Keratinocyte (primary cell): Measurements from ENCODE around the gene ZMIZ1. TPM values are rescaled to one million over a fixed set of nuclear protein-coding genes. Genes with fewer than 3 reads are reported as not detected.

Experiments used
- DNase-seq: peaks from one replicate; pipeline ENCODE4 v3.0.0-alpha.2; 2011; ENCODE audit warnings: low read depth, missing footprints, low spot score
- FAIRE-seq: peaks from 2 replicates; lab custom pipeline; 2011; peaks lifted over from hg19 to GRCh38; lab: Jason Lieb, UNC
- H2AFZ ChIP-seq: 2 replicates; pipeline ENCODE4 v1.6.0; 2012; ENCODE audit warnings: low read length, control low read depth, inconsistent platforms; ENCODE audit not compliant: control insufficient read depth
- H3K27ac ChIP-seq: 2 replicates; pipeline ENCODE4 v1.5.1; 2011; ENCODE audit warnings: low read length; ENCODE audit not compliant: control insufficient read depth, insufficient read depth
- H3K27me3 ChIP-seq: 3 replicates; pipeline ENCODE4 v1.6.0; 2011; ENCODE audit warnings: low read length; ENCODE audit not compliant: control insufficient read depth, insufficient read depth; ENCODE audit errors: extremely low read depth
- H3K36me3 ChIP-seq, 2 experiments: 2 replicates in 1 of 2; 3 replicates in 1 of 2; pipeline ENCODE4 v1.5.1; 2011; ENCODE audit warnings: low read length in 2 of 2, mild to moderate bottlenecking in 1 of 2; ENCODE audit not compliant: control insufficient read depth in 2 of 2, insufficient read depth in 2 of 2; ENCODE audit errors: extremely low read depth in 1 of 2
- H3K4me1 ChIP-seq: 3 replicates; pipeline ENCODE4 v1.5.1; 2011; ENCODE audit warnings: low read length; ENCODE audit not compliant: control insufficient read depth, insufficient read depth; ENCODE audit errors: extremely low read depth
- H3K4me2 ChIP-seq: 3 replicates; pipeline ENCODE4 v1.6.0; 2011; ENCODE audit warnings: low read depth, low read length; ENCODE audit not compliant: control insufficient read depth, insufficient read depth; ENCODE audit errors: extremely low read depth
- H3K4me3 ChIP-seq, 3 experiments: fragments of 200-600 bp in 1 of 3; sonication (generic) in 1 of 3; 2 replicates in 2 of 3; 3 replicates in 1 of 3; pipeline ENCODE4 v1.5.1; 2011 to 2016; ENCODE audit warnings: low read length in 3 of 3, mild to moderate bottlenecking in 3 of 3, control low read depth in 2 of 3, inconsistent platforms in 1 of 3, low read depth in 1 of 3, mixed read lengths in 1 of 3, mixed run types in 1 of 3, moderate library complexity in 1 of 3; ENCODE audit not compliant: control insufficient read depth in 2 of 3, insufficient read depth in 2 of 3; ENCODE audit errors: extremely low read depth in 1 of 3
- H3K79me2 ChIP-seq: 2 replicates; pipeline ENCODE4 v1.6.0; 2012; ENCODE audit warnings: low read length; ENCODE audit not compliant: control insufficient read depth, insufficient read depth
- H3K9ac ChIP-seq: 3 replicates; pipeline ENCODE4 v1.6.0; 2011; ENCODE audit warnings: low read length; ENCODE audit not compliant: control insufficient read depth, insufficient read depth; ENCODE audit errors: extremely low read depth
- H3K9me1 ChIP-seq: 3 replicates; pipeline ENCODE4 v1.6.0; 2011; ENCODE audit warnings: low read length; ENCODE audit not compliant: control insufficient read depth, insufficient read depth; ENCODE audit errors: extremely low read depth
- H3K9me3 ChIP-seq: 2 replicates; pipeline ENCODE4 v1.5.1; 2012; ENCODE audit warnings: low read depth, low read length; ENCODE audit not compliant: control insufficient read depth
- H4K20me1 ChIP-seq: 3 replicates; pipeline ENCODE4 v1.6.0; 2011; ENCODE audit warnings: low read length; ENCODE audit not compliant: control insufficient read depth, insufficient read depth; ENCODE audit errors: extremely low read depth
- CTCF ChIP-seq, 3 experiments: IDR thresholded peaks in 1 of 3; conservative IDR thresholded peaks in 1 of 3; optimal IDR thresholded peaks in 1 of 3; 2 replicates in 2 of 3; 3 replicates in 1 of 3; pipeline versions ENCODE3 to v1.5.1; 2011; ENCODE audit warnings: low read length in 3 of 3, mild to moderate bottlenecking in 3 of 3, moderate library complexity in 2 of 3, control low read depth in 1 of 3, inconsistent platforms in 1 of 3; ENCODE audit not compliant: insufficient read depth in 2 of 3; ENCODE audit errors: extremely low read depth in 1 of 3
- EZH2 ChIP-seq: IDR thresholded peaks from one replicate; pipeline ENCODE4 v1.6.1; 2012; ENCODE audit warnings: inconsistent platforms, mild to moderate bottlenecking, low read length, moderate library complexity
- dilution Hi-C: fragments of 300-500 bp; cut with MboI; formaldehyde crosslinking; loops from one replicate; pipeline ENCODE4 v1.7.0; 2020; ENCODE audit warnings: low sequenced_read_pairs; ENCODE audit not compliant: extremely low pct_ligation_motif_present
- polyA plus RNA-seq, 5 experiments: library from polyadenylated mRNA; depleted of rRNA in 3 of 5; stranded (reverse) in 3 of 5; stranded (forward) in 1 of 5; unstranded in 1 of 5; fragments of >200 nt; gene quantifications; 1 replicate in 1 of 5; 2 replicates in 3 of 5; 3 replicates in 1 of 5; pipeline versions ENCODE4 v1.2.1 to v1.2.3, GENCODE V29; 2011 to 2012; ENCODE audit warnings: missing spikeins in 2 of 5, low read depth in 1 of 5, low replicate concordance in 1 of 5

ZMIZ1 gene
- polyA plus RNA-seq, 1 donor (not counting 4 experiments of a cell fraction or from before 2014, with no cell fraction given): 1.8 TPM

DNA sequence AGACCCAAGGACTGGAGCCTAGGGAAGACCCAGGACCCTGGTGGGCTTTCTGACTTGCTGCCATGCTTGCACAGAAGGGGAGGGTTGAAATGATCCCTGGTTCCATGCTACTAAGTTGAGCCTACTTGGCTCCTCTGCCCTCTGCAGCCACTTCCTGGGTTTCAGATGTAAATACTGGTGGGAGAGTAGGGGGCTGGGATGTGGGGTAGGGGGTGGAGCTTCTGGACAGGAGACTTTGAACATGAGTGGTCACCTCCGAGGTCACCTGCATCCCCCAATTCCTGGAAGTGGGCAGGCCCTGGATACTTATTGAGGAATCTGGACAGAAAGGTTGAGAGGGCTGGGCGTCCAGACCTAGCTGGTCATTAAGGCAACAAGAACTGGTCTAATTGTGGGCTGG is 2.9 kb upstream of the ZMIZ1 start:
- Histone ChIP-seq H3K9ac (no peak overlapping the region), H3K4me2 (no peak overlapping the region), H3K27ac (no peak overlapping the region), H3K4me1 (peaks cover 7% of the 10 kb centered on the region), H3K9me1 (no peaks in the 10 kb centered on the region), H3K27me3 (no peaks in the 10 kb centered on the region), H3K36me3 (no peaks in the 10 kb centered on the region), H3K9me3 (no peaks in the 10 kb centered on the region), H3K79me2 (peaks cover 5% of the 10 kb centered on the region), H4K20me1 (no peaks in the 10 kb centered on the region), H3K4me3 (no peak overlapping the region), H2AFZ (no peak overlapping the region)
- no peak for TF ChIP-seq CTCF (optimal IDR thresholded peaks at IDR 0.05 in 1 of 3, IDR thresholded peaks at IDR 0.05 in 1 of 3, conservative IDR thresholded peaks at IDR 0.05 in 1 of 3; ENCODE audit: extremely low read depth in 1 of 3, insufficient read depth in 2 of 3, low read length in 3 of 3)
- TF ChIP-seq EZH2: no peak
- DNase-seq (no peak), FAIRE-seq (no peak)
- dilution Hi-C loops: no loop called here

DNA sequence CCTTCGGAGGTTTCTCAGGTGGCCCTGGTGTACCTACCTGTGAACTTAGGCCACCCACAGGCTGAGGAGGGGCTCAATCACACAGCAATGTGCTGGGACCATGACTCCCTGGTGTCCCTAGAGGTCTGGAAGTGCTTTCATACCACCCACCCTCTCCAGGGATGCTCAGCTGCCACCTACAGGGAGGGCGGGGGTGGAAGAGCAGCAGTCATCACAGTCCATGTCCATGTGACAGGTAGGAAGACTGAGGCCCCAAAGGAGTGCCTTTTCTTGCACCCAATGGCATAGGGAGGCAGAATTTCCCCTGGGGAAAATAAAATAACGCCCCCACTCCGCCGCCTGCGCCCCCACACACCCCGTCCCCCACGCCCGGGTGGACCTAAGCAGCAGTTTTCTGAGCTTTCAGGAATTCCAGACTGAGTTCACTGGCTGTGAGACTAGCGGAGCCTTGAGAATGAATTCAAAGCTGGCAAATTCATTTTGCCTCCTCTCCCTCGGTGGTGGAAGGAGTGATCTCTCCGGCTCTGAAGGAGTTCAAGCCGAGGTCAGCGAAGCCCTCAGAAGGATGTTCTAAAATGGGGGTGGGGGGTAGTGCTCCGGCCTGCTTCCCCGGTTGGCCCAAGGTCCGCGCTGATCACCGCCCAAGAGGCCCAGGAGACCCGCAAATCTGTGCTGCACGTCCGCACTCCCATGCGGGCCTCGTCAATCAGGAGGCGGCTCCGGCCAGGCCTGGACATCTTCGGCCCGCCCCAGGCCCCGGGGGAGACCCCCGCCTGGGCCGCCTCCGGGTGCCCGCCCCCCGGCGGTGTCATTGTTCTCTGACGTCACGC is 2.1 kb upstream of the ZMIZ1 start:
- TF ChIP-seq EZH2 (no peak), CTCF (optimal IDR thresholded peaks at IDR 0.05 in 1 of 3, IDR thresholded peaks at IDR 0.05 in 1 of 3, conservative IDR thresholded peaks at IDR 0.05 in 1 of 3; ENCODE audit: extremely low read depth in 1 of 3, insufficient read depth in 2 of 3, low read length in 3 of 3) (peak; percentile 9 to 55 (median 15))
- Histone ChIP-seq H4K20me1 (no peaks in the 10 kb centered on the region), H3K9ac (peak overlapping the region; percentile 18), H3K27me3 (no peaks in the 10 kb centered on the region), H3K9me1 (no peaks in the 10 kb centered on the region), H2AFZ (peak overlapping the region; percentile 47), H3K9me3 (no peaks in the 10 kb centered on the region), H3K4me2 (peak overlapping the region; percentile 59), H3K27ac (no peak overlapping the region), H3K4me3 (peak overlapping the region; percentile 39 to 59 (median 47)), H3K36me3 (no peaks in the 10 kb centered on the region), H3K4me1 (peaks cover 12% of the 10 kb centered on the region), H3K79me2 (peaks cover 8% of the 10 kb centered on the region)
- DNase-seq (peak; percentile 32), FAIRE-seq (no peak)
- dilution Hi-C loops: no loop called here
